Fibroblast of pulmonary artery (primary cell): ENCODE measurements around the gene ATOH8.
A peak's percentile ranks its signal among the peaks of the same experiment; 100 is the strongest.

Experiments used
- DNase-seq: peaks from one replicate; pipeline ENCODE4 v3.0.0-alpha.2; 2010; ENCODE audit warnings: low read depth
- H3K4me3 ChIP-seq: replicated peaks from 2 replicates; pipeline ENCODE4 v1.5.1; 2011; ENCODE audit warnings: low read depth, mild to moderate bottlenecking, control low read depth, low read length, moderate library complexity
- TF ChIP-seq, protein P1 (sequence below): IDR thresholded peaks from 2 replicates; pipeline ENCODE4 v1.5.1; 2011; ENCODE audit warnings: mild to moderate bottlenecking, control low read depth, low read length, inconsistent platforms; ENCODE audit errors: missing control alignments

Gene ATOH8

DNA sequence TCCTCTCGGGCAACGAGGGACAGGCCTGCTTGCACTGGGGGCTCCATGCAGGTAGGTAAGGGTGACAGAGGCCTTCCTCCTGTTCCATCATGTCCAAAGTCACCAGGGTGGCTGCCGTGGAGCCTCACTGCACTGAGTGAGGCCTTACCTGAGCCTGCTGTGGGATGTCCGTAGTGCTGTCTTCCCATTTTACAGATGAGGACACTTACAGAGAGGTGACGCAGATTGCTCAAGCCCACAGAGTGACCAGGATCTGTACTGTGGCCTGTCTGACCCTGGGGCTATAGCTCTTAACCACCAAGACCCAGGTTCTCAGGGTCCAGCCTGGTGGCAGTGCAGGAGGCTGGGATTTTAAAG lies 5.4 kb downstream of the ATOH8 start:
- no peak for DNase-seq
- TF ChIP-seq, protein P1, sequence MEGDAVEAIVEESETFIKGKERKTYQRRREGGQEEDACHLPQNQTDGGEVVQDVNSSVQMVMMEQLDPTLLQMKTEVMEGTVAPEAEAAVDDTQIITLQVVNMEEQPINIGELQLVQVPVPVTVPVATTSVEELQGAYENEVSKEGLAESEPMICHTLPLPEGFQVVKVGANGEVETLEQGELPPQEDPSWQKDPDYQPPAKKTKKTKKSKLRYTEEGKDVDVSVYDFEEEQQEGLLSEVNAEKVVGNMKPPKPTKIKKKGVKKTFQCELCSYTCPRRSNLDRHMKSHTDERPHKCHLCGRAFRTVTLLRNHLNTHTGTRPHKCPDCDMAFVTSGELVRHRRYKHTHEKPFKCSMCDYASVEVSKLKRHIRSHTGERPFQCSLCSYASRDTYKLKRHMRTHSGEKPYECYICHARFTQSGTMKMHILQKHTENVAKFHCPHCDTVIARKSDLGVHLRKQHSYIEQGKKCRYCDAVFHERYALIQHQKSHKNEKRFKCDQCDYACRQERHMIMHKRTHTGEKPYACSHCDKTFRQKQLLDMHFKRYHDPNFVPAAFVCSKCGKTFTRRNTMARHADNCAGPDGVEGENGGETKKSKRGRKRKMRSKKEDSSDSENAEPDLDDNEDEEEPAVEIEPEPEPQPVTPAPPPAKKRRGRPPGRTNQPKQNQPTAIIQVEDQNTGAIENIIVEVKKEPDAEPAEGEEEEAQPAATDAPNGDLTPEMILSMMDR, result no peak
- no peak overlapping the region for H3K4me3 ChIP-seq

GRCh38 chr2:85760371-85760770 lies 6.6 kb downstream of the ATOH8 start:
- peak; percentile 70 for DNase-seq
- H3K4me3 ChIP-seq, result no peak overlapping the region
- TF ChIP-seq, protein P1, result no peak

GRCh38 chr2:85760872-85761271 lies 7.1 kb downstream of the ATOH8 start:
- DNase-seq, result no peak
- no peak overlapping the region for H3K4me3 ChIP-seq
- TF ChIP-seq, protein P1, result no peak

DNA sequence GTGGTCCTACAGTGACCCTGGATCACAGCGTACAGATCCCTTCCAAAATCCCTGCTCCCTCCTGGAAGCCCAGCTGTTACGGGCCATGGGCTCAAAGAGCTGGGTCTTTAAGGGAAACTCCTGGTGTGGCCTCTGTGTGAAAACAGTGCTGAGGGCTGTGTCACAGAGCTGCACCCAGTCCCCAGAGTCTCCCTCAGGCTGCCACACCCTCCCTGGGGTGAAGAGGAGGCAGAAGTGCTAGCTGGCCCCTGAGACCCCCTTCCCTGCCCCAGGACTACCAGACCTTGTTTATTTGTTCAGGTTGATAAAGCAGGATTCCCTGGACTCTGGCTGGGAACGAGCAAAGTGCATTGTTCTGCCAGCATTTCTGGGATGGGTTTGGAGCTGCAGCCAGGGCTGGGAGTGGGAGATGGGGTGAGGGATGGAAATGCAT lies 7.7 kb downstream of the ATOH8 start:
- DNase-seq, result no peak
- H3K4me3 ChIP-seq, result no peak overlapping the region
- TF ChIP-seq, protein P1, result no peak

- DNase-seq, result no peak
- no peak overlapping the region for H3K4me3 ChIP-seq
- TF ChIP-seq, protein P1, result no peak
Measured at GRCh38 chr2:85761946-85762345, 8.2 kb downstream of the ATOH8 start.

GRCh38 chr2:85763132-85763531 lies 9.3 kb downstream of the ATOH8 start:
- TF ChIP-seq, protein P1, result no peak
- no peak for DNase-seq
- H3K4me3 ChIP-seq, result no peak overlapping the region

DNA sequence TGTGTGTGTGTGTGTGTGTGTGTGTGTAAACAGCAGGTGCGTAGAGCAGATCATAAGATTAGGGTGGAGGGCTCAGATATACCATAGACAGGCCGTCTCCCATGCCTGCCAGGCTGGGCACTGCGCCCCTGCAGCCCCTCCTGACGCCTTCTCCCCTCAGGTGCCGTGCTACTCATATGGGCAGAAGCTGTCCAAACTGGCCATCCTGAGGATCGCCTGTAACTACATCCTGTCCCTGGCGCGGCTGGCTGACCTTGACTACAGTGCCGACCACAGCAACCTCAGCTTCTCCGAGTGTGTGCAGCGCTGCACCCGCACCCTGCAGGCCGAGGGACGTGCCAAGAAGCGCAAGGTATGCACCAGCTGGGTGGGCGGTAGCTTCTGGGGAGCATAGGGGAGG lies 10.0 kb downstream of the ATOH8 start:
- TF ChIP-seq, protein P1, result no peak
- no peak for DNase-seq
- H3K4me3 ChIP-seq, result no peak overlapping the region
